Osteoblast (primary cell): ENCODE data around the gene FBXO47. TPM values are rescaled to one million over a fixed set of nuclear protein-coding genes. Genes with fewer than 3 reads are reported as not detected.

Experiments
- DNase-seq: peaks from one replicate; pipeline ENCODE4 v3.0.0; 2011; ENCODE audit warnings: low spot score, mixed read lengths; ENCODE audit not compliant: insufficient read length; ENCODE audit errors: missing footprints
- H2AFZ ChIP-seq: 2 replicates; pipeline ENCODE4 v1.6.0; 2011; ENCODE audit warnings: mild to moderate bottlenecking, low read length
- H3K27ac ChIP-seq: 2 replicates; pipeline ENCODE4 v1.5.1; 2011; ENCODE audit warnings: mild to moderate bottlenecking, low read depth, low read length, moderate library complexity
- H3K27me3 ChIP-seq: 2 replicates; pipeline ENCODE4 v1.6.0; 2012; ENCODE audit warnings: mild to moderate bottlenecking, control low read depth, inconsistent platforms, low read length, moderate library complexity; ENCODE audit not compliant: insufficient read depth
- H3K36me3 ChIP-seq: 2 replicates; pipeline ENCODE4 v1.5.1; 2011; ENCODE audit warnings: mild to moderate bottlenecking, low read length, control low read depth, moderate library complexity; ENCODE audit not compliant: insufficient read depth
- H3K4me1 ChIP-seq: 2 replicates; pipeline ENCODE4 v1.5.1; 2011; ENCODE audit warnings: mild to moderate bottlenecking, low read length, control low read depth, moderate library complexity; ENCODE audit not compliant: insufficient read depth
- H3K4me2 ChIP-seq: 2 replicates; pipeline ENCODE4 v1.6.0; 2011; ENCODE audit warnings: mild to moderate bottlenecking, low read length; ENCODE audit not compliant: insufficient read depth
- H3K4me3 ChIP-seq: fragments of 200-600 bp; sonication (generic); 3 replicates; pipeline ENCODE4 v1.5.1; 2012; ENCODE audit warnings: mild to moderate bottlenecking, low read length, inconsistent platforms; ENCODE audit not compliant: insufficient read depth
- H3K79me2 ChIP-seq: 2 replicates; pipeline ENCODE4 v1.6.0; 2012; ENCODE audit warnings: mild to moderate bottlenecking, low read length, control low read depth, inconsistent platforms; ENCODE audit not compliant: insufficient read depth
- H3K9me3 ChIP-seq: 2 replicates; pipeline ENCODE4 v1.5.1; 2011; ENCODE audit warnings: low read depth, low read length, control low read depth
- H4K20me1 ChIP-seq: 2 replicates; pipeline ENCODE4 v1.6.0; 2012; ENCODE audit warnings: mild to moderate bottlenecking, low read length, control low read depth; ENCODE audit not compliant: insufficient read depth
- CTCF ChIP-seq: IDR thresholded peaks from 2 replicates; pipeline ENCODE4 v1.5.1; 2011; ENCODE audit warnings: mild to moderate bottlenecking, low read depth, low read length, moderate library complexity; ENCODE audit errors: extremely low read depth
- total RNA-seq: library from RNA; depleted of rRNA; stranded (reverse); fragments of >200 nt; gene quantifications from 2 replicates; pipeline ENCODE4 v1.2.3, GENCODE V29; 2012

The FBXO47 gene
- total RNA-seq, 1 donor: not detected

- no peak for TF ChIP-seq CTCF
- Histone ChIP-seq H3K79me2 (peaks cover 79% of the 10 kb centered on the region), H3K27ac (peak overlapping the region; percentile 53), H2AFZ (no peak overlapping the region), H3K36me3 (peaks cover 73% of the 10 kb centered on the region), H3K4me2 (no peak overlapping the region), H3K4me3 (no peak overlapping the region), H3K4me1 (peaks cover 63% of the 10 kb centered on the region), H4K20me1 (peaks cover 69% of the 10 kb centered on the region), H3K9me3 (no peaks in the 10 kb centered on the region), H3K27me3 (no peaks in the 10 kb centered on the region)
- DNase-seq: peak; percentile 74
Measured at GRCh38 chr17:38897671-38898290, 69.4 kb downstream of the FBXO47 start.

DNA sequence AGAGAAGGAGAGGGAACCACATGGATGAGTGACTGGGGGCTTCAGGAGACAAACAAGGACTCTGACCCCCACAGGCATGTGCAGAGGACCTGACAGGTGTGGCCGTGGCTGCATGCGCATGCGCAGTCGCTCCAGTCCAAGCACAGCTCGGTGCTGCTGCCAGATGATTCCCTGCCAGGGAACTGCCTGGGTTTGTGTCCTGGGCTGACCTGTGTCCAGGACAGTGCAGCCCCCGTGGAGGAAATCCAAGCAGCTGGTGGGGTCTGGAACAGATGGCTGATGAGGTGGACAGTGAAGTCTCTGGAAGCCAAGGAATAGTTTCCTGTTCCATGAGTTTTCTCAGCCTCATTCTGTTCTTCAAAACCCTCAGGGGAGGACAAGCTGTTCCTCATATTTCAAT, 70.0 kb downstream of the FBXO47 start:
- no peak overlapping the region for H3K4me2 ChIP-seq
- peaks cover 68% of the 10 kb centered on the region for H4K20me1 ChIP-seq
- H3K79me2 ChIP-seq: peaks cover 81% of the 10 kb centered on the region
- H3K27me3 ChIP-seq: no peaks in the 10 kb centered on the region
- peak; percentile 91 for DNase-seq
- H3K4me3 ChIP-seq: no peak overlapping the region
- no peaks in the 10 kb centered on the region for H3K9me3 ChIP-seq
- TF ChIP-seq CTCF: no peak
- peaks cover 75% of the 10 kb centered on the region for H3K36me3 ChIP-seq
- no peak overlapping the region for H2AFZ ChIP-seq
- H3K4me1 ChIP-seq: peaks cover 64% of the 10 kb centered on the region
- H3K27ac ChIP-seq: peak overlapping the region; percentile 53

GRCh38 chr17:38896346-38896954, 70.8 kb downstream of the FBXO47 start:
- H3K36me3 ChIP-seq: peaks cover 79% of the 10 kb centered on the region
- H3K27me3 ChIP-seq: no peaks in the 10 kb centered on the region
- no peak overlapping the region for H3K4me3 ChIP-seq
- peaks cover 68% of the 10 kb centered on the region for H4K20me1 ChIP-seq
- H3K4me2 ChIP-seq: no peak overlapping the region
- DNase-seq: peak; percentile 66
- no peak for TF ChIP-seq CTCF
- no peak overlapping the region for H2AFZ ChIP-seq
- H3K27ac ChIP-seq: peak overlapping the region; percentile 53
- peaks cover 62% of the 10 kb centered on the region for H3K4me1 ChIP-seq
- H3K9me3 ChIP-seq: no peaks in the 10 kb centered on the region
- peaks cover 81% of the 10 kb centered on the region for H3K79me2 ChIP-seq

DNA sequence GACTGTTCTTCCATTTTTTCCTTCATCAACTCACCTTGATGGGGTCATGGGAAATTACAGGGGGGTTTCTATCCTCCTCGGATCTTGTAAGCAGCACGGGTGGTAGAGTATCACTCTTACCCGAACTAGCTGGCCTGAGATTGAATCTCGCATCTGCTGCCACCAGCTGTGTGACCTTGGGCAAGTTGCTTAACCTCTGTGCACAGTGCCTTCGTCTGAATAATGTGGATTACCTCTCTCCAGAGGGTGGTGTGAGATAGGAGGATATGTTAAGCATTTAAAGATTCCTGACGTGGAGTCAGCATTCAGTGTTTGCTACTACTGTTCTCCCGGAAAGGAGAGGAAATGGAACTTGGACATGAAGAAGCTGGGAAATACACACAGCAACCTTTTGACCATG, 72.9 kb downstream of the FBXO47 start:
- peaks cover 42% of the 10 kb centered on the region for H3K4me1 ChIP-seq
- peak; percentile 47 for DNase-seq
- H2AFZ ChIP-seq: no peak overlapping the region
- no peaks in the 10 kb centered on the region for H3K27me3 ChIP-seq
- H3K4me2 ChIP-seq: no peak overlapping the region
- no peaks in the 10 kb centered on the region for H3K9me3 ChIP-seq
- peak overlapping the region; percentile 42 for H3K27ac ChIP-seq
- H3K79me2 ChIP-seq: peaks cover 97% of the 10 kb centered on the region
- TF ChIP-seq CTCF: no peak
- peaks cover 91% of the 10 kb centered on the region for H3K36me3 ChIP-seq
- peaks cover 74% of the 10 kb centered on the region for H4K20me1 ChIP-seq
- no peak overlapping the region for H3K4me3 ChIP-seq
